HG02970 (cell line): ENCODE measurements around the gene METTL3.

Source experiments
- ATAC-seq: cut with Tn5 transposase; IDR thresholded peaks from one replicate; pipeline ENCODE4 v1.9.1; 2021; ENCODE audit warnings: mild to moderate bottlenecking, moderate library complexity, moderate number of reproducible peaks; ENCODE audit not compliant: unreplicated experiment, low FRiP score

Gene METTL3

GRCh38 chr14:21486640-21487087 lies 24.5 kb downstream of the METTL3 start:
- ATAC-seq = no peak

GRCh38 chr14:21476925-21477681 lies 34.0 kb downstream of the METTL3 start, which contains the start of the genes RAB2B and TOX4:
Gene RAB2B (minus strand): TSS chr14:21476959. CDS start chr14:21476872, 87 bp downstream.
Gene TOX4 (plus strand): TSS chr14:21477195. CDS start chr14:21477279, 84 bp downstream.
- peak; percentile 98 for ATAC-seq

- ATAC-seq = no peak
Observed at GRCh38 chr14:21476523-21476924, 34.6 kb downstream of the METTL3 start.

GRCh38 chr14:21475767-21476522 lies 35.2 kb downstream of the METTL3 start:
- peak; percentile 3 for ATAC-seq

- ATAC-seq = no peak
Observed at GRCh38 chr14:21467616-21468015, 43.5 kb downstream of the METTL3 start.

GRCh38 chr14:21455912-21456667 lies 55.0 kb downstream of the METTL3 start, which contains the start of gene CHD8:
Gene CHD8 (minus strand): TSS chr14:21456123. CDS start chr14:21431643, 24,480 bp downstream.
- ATAC-seq = peak; percentile 96

GRCh38 chr14:21455592-21455911 lies 55.6 kb downstream of the METTL3 start:
- peak; percentile 28 for ATAC-seq

DNA sequence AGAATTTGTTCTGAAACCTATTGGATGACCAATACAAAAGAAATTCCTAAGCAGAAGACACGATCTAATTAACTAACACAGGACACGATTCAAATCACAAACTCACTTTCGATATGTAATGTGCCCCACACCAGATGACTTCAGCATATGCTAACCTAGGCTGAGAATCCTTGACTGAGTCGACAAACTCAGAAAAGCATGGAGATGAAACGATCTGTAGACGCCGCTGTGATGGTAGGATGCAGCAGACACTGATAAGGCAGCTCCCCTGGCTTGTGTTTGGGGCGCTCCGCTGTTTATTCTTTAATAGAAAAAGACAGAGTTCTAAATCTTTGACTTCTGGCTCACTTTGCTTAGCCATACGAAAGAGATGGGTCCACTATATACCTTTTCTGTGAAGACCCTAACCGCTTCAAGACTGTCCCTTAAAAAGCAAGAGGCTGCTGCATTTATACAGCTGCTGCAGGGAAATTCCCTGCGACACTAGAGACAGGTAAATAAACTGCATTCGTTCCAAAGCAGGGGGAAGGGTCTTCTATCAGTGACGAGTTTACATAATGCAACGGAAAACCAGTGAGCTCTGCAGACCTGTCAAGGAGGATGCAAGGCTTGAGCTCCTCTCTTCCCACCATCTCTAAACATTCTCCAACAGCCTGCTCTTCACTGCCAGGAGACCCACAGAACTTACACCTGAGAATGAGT lies 56.1 kb downstream of the METTL3 start:
- ATAC-seq = no peak

GRCh38 chr14:21449899-21450216 lies 61.3 kb downstream of the METTL3 start:
- ATAC-seq = no peak
